MCF 10A (cell line): ENCODE results near the gene MLLT3. TPM values are rescaled to one million over a fixed set of nuclear protein-coding genes. Genes with fewer than 3 reads are reported as not detected.

ENCODE experiments used
- BruUV-seq: library from RNA; stranded (reverse); fragments of 400-500 nt; replicated peaks from 2 replicates; lab custom pipeline; 2021; lab: Mats Ljungman, UMichigan
- CTCF ChIA-PET: fragments of 300-600 bp; sonication (Branson Sonifier 250); formaldehyde crosslinking; extraction: SDS; loops from one replicate; lab custom pipeline; 2021; ENCODE audit warnings: antibody characterized with exemption, inconsistent platforms; lab: Yijun Ruan, JAX
- POLR2A ChIA-PET: fragments of 300-600, 350-650 bp; sonication (Branson Sonifier 250); formaldehyde crosslinking; extraction: SDS; loops from one replicate; lab custom pipeline; 2020; ENCODE audit warnings: antibody characterized with exemption, inconsistent platforms; lab: Yijun Ruan, JAX
- DNase-seq: peaks from one replicate; pipeline ENCODE4 v3.0.0-alpha.2; 2018; ENCODE audit not compliant: unreplicated experiment
- H3K27ac Mint-ChIP-seq: one replicate; pipeline ENCODE4 v1.8.0; 2022; ENCODE audit warnings: mild to moderate bottlenecking, low read depth, mixed read lengths; ENCODE audit not compliant: unreplicated experiment
- H3K27me3 Mint-ChIP-seq: one replicate; pipeline ENCODE4 v1.8.0; 2022; ENCODE audit warnings: mixed read lengths; ENCODE audit not compliant: insufficient read depth, unreplicated experiment
- H3K36me3 Mint-ChIP-seq: one replicate; pipeline ENCODE4 v1.8.0; 2022; ENCODE audit warnings: mild to moderate bottlenecking, moderate library complexity, mixed read lengths; ENCODE audit not compliant: insufficient read depth, unreplicated experiment
- H3K4me1 Mint-ChIP-seq: one replicate; pipeline ENCODE4 v1.8.0; 2022; ENCODE audit warnings: mixed read lengths; ENCODE audit not compliant: insufficient read depth, unreplicated experiment
- H3K4me3 Mint-ChIP-seq: one replicate; pipeline ENCODE4 v1.8.0; 2022; ENCODE audit warnings: mild to moderate bottlenecking, moderate library complexity, mixed read lengths; ENCODE audit not compliant: unreplicated experiment
- H3K9me3 Mint-ChIP-seq: one replicate; pipeline ENCODE4 v1.8.0; 2022; ENCODE audit warnings: mixed read lengths; ENCODE audit not compliant: unreplicated experiment
- intact Hi-C: fragments of 100-400 bp; cut with micrococcal nuclease; formaldehyde crosslinking; loops from 2 replicates; pipeline ENCODE4 v1.14.1; 2022
- total RNA-seq: library from RNA; stranded (reverse); gene quantifications from 2 replicates; pipeline ENCODE4 v1.2.3, GENCODE V29; 2022
- TF ChIP-seq, protein P1 (sequence below): fragments of 200-600 bp; IDR thresholded peaks from one replicate; pipeline ENCODE4 v1.8.0; 2022; ENCODE audit warnings: antibody characterized with exemption, mild to moderate bottlenecking; ENCODE audit not compliant: unreplicated experiment

MLLT3 gene
- total RNA-seq, 1 experiment from 2014 or later = 1.2 TPM

DNA sequence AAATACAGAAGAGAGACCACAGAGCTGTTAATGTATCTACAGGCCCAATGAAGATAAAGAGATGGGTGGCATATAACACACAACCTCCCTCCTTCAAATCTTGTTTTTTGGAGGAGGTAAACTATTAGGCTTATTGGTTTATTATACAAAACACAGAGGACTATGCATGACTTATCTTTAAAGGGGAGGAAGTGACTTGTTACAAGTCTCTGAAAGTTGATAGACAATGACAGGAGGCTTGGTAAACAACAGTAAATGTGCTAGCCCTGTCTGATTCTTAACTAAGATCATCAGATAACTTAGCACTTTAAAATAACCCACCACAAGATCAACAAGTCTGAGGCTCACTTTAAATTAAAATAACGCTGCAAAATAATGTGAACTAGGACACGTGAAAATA, 219.0 kb downstream of the MLLT3 start:
- TF ChIP-seq, protein P1, sequence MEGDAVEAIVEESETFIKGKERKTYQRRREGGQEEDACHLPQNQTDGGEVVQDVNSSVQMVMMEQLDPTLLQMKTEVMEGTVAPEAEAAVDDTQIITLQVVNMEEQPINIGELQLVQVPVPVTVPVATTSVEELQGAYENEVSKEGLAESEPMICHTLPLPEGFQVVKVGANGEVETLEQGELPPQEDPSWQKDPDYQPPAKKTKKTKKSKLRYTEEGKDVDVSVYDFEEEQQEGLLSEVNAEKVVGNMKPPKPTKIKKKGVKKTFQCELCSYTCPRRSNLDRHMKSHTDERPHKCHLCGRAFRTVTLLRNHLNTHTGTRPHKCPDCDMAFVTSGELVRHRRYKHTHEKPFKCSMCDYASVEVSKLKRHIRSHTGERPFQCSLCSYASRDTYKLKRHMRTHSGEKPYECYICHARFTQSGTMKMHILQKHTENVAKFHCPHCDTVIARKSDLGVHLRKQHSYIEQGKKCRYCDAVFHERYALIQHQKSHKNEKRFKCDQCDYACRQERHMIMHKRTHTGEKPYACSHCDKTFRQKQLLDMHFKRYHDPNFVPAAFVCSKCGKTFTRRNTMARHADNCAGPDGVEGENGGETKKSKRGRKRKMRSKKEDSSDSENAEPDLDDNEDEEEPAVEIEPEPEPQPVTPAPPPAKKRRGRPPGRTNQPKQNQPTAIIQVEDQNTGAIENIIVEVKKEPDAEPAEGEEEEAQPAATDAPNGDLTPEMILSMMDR = no peak
- no peak for DNase-seq
- Mint-ChIP-seq H3K27ac (no peak overlapping the region), H3K36me3 (no peaks in the 10 kb centered on the region), H3K27me3 (peaks cover 37% of the 10 kb centered on the region), H3K4me3 (no peak overlapping the region), H3K4me1 (no peaks in the 10 kb centered on the region), H3K9me3 (no peaks in the 10 kb centered on the region)
- POLR2A ChIA-PET = no interaction called here
- CTCF ChIA-PET = no interaction called here
- intact Hi-C loops = no loop called here
- BruUV-seq = no TSS peak

DNA sequence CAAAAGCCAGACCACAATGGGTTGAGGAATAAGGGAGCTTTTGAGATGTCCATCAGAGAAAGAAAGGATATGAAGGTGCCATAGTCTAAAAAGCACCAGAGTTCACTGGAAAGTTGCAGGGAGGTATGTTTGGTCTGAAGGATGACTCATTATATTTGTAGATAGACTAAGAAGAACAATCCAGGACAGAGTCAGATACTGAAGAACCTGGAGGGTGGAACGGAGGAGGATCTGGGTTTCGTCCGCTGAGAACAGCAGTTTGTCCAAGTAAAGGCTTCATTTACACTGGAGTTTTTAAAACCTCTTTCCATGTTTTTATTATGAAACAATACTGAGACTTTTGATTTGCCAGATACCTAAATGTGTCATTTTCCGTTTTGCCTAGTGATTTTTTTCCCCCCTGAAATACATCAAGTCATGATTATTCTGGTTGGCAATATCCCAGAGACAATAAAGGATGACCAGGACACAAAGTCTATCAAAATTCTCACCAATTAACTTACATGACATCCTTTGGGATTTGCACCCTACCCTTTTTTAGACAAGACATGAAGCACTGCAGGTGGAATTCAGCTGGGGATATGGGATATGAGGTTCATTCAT, 219.9 kb downstream of the MLLT3 start:
- H3K4me1 Mint-ChIP-seq = no peaks in the 10 kb centered on the region
- H3K36me3 Mint-ChIP-seq = no peaks in the 10 kb centered on the region
- peaks cover 42% of the 10 kb centered on the region for H3K27me3 Mint-ChIP-seq
- no TSS peak for BruUV-seq
- CTCF ChIA-PET = no interaction called here
- H3K27ac Mint-ChIP-seq = no peak overlapping the region
- POLR2A ChIA-PET = no interaction called here
- no peaks in the 10 kb centered on the region for H3K9me3 Mint-ChIP-seq
- no peak overlapping the region for H3K4me3 Mint-ChIP-seq
- TF ChIP-seq, protein P1 = no peak
- no peak for DNase-seq
- intact Hi-C loops = no loop called here

DNA sequence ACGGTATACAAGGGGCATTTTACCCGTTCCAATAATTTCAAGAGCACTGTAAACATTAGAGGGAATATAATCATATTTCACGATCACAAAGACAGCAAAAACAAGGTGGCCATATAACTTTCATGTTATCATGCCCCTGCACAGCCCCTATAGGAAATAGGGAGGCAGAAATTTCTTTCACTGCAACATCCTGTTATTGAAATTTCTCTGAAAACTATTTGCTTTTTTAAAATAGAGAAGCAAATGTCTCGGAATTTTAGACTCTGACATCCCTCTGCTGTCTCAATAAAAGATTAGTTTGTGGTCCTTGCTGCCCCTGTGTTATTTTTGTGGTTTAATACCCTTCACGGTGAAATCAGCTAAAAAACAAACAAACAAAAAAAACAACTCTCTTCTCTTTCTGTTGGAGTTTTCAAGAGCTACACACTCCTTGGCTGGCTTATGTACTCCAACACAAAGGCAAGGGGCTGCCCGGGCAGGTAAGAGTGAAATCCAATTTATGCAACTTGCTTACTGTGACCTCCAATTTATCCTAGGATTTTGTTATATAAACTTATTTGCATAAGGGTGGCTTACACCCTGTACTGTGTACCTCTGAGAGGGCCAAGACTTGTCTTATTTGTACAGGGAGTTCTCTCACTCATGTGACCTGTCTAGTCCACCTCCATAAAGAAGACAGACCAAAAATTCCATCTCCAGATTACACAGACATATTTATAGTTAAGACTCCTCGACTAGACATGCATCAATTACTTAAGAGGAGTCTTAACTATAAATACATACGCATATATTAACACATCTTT, 223.6 kb downstream of the MLLT3 start:
- Mint-ChIP-seq H3K9me3 (no peaks in the 10 kb centered on the region), H3K36me3 (no peaks in the 10 kb centered on the region), H3K4me1 (no peaks in the 10 kb centered on the region), H3K27me3 (peaks cover 79% of the 10 kb centered on the region), H3K4me3 (no peak overlapping the region), H3K27ac (no peak overlapping the region)
- ChIA-PET CTCF (interaction anchor here (1.1 kb wide), 1 partner anchor 41 kb away, joined by 3 read pairs; no protein-coding TSS in a partner anchor), POLR2A (no interaction called here)
- no TSS peak for BruUV-seq
- intact Hi-C loops = no loop called here
- DNase-seq = no peak
- TF ChIP-seq, protein P1 = no peak

DNA sequence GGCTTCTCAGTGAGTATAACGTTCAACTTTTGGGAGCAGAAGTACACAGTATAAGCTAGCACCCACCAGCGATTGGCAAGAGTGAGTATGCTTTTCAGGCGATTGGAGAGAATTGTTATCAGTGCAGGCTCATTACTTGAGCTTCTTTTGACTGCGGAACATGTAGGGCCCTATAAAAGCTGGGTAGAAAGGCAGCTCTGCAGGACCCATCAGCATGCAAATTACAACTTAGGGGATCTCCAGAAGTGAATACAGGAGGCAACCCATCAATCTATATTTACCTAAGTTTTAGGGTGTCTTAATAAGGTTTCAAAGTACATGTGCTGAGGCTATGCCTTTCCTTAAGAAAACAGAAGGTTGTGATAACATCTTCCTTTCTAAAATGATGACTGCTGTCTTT, 225.0 kb downstream of the MLLT3 start:
- POLR2A ChIA-PET = no interaction called here
- intact Hi-C loops = no loop called here
- no peak for DNase-seq
- no TSS peak for BruUV-seq
- H3K27ac Mint-ChIP-seq = no peak overlapping the region
- H3K9me3 Mint-ChIP-seq = no peaks in the 10 kb centered on the region
- TF ChIP-seq, protein P1 = no peak
- H3K4me3 Mint-ChIP-seq = no peak overlapping the region
- H3K27me3 Mint-ChIP-seq = peaks cover 81% of the 10 kb centered on the region
- no peaks in the 10 kb centered on the region for H3K36me3 Mint-ChIP-seq
- CTCF ChIA-PET = no interaction called here
- H3K4me1 Mint-ChIP-seq = no peaks in the 10 kb centered on the region
